GM21515 (cell line): Measurements from ENCODE around the gene RFPL2.
"Not testable (repeated sequence)": the region's sequence is repeated elsewhere in the genome, so short reads cannot be mapped to it uniquely, and the experiment has no call there.

Source experiments
- ATAC-seq: cut with Tn5 transposase; IDR thresholded peaks from one replicate; pipeline ENCODE4 v1.9.1; 2021; ENCODE audit not compliant: unreplicated experiment

The RFPL2 gene

GRCh38 chr22:32206774-32207758, 2.2 kb upstream of the RFPL2 start:
- no peak for ATAC-seq

GRCh38 chr22:32205974-32206773, 1.3 kb upstream of the RFPL2 start:
- no peak for ATAC-seq

- ATAC-seq, result no peak
Measured at GRCh38 chr22:32204040-32204855, 625 bp downstream of the RFPL2 start.

- ATAC-seq, result no peak
Measured at GRCh38 chr22:32203181-32204039, 1.5 kb downstream of the RFPL2 start.

- ATAC-seq, result no peak
Measured at GRCh38 chr22:32202539-32203180, 2.2 kb downstream of the RFPL2 start.

- ATAC-seq, result no peak
Measured at GRCh38 chr22:32202161-32202538, 2.7 kb downstream of the RFPL2 start.

- no peak for ATAC-seq
Measured at GRCh38 chr22:32200752-32201151, 4.1 kb downstream of the RFPL2 start.

GRCh38 chr22:32199961-32200360, 4.9 kb downstream of the RFPL2 start:
- ATAC-seq, result no peak

GRCh38 chr22:32199341-32199740, 5.5 kb downstream of the RFPL2 start:
- no peak for ATAC-seq

GRCh38 chr22:32197553-32198226, 7.2 kb downstream of the RFPL2 start:
- not testable (repeated sequence) for ATAC-seq

GRCh38 chr22:32195900-32196299, 9.0 kb downstream of the RFPL2 start:
- ATAC-seq, result not testable (repeated sequence)

GRCh38 chr22:32193346-32193745, 11.5 kb downstream of the RFPL2 start:
- ATAC-seq, result not testable (repeated sequence)

- ATAC-seq, result not testable (repeated sequence)
Measured at GRCh38 chr22:32191021-32191420, 13.9 kb downstream of the RFPL2 start.

GRCh38 chr22:32185821-32186220, 19.1 kb downstream of the RFPL2 start:
- ATAC-seq, result no peak

GRCh38 chr22:32183625-32184024, 21.2 kb downstream of the RFPL2 start:
- no peak for ATAC-seq

GRCh38 chr22:32181043-32181442, 23.8 kb downstream of the RFPL2 start:
- ATAC-seq, result no peak

- ATAC-seq, result no peak
Measured at GRCh38 chr22:32177221-32177765, 27.6 kb downstream of the RFPL2 start.
